Activated T-cell treated with anti-CD3 and anti-CD28 coated beads for 48 hours (primary cell): ENCODE results near the gene ASB18.
"Not testable (repeated sequence)": the region's sequence is repeated elsewhere in the genome, so short reads cannot be mapped to it uniquely, and the experiment has no call there.

Experiments used
- DNase-seq: peaks from one replicate; pipeline ENCODE4 v3.0.0-alpha.2; 2020; ENCODE audit warnings: low read depth

The ASB18 gene

DNA sequence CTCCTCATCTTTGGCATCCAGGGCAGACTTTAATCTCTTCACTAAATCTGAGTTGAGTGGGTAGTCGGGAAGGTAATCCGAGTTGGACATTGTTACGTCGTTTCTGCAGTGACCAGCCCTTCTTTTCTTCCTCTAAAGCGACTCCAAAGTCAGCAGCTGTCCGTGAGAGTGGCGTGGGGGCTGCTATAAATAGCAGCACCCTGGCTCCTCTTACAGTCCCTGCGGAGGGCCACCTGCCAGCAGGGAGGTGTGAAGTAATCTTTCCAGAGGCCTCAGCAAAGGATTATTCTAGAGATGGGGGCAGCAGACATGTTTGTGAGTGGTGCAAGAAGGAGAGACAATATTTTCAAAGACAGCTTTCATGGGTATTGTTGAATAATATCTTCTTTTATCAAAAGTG lies at the start of gene ASB18:
Gene ASB18, minus strand, starts transcription at position 151 of the 400 bp plus-strand sequence. Its CDS starts 61 bp downstream, at position 90.
- no peak for DNase-seq

- DNase-seq = no peak
Observed at GRCh38 chr2:236311286-236311685, 47.1 kb upstream of the ASB18 start.

DNA sequence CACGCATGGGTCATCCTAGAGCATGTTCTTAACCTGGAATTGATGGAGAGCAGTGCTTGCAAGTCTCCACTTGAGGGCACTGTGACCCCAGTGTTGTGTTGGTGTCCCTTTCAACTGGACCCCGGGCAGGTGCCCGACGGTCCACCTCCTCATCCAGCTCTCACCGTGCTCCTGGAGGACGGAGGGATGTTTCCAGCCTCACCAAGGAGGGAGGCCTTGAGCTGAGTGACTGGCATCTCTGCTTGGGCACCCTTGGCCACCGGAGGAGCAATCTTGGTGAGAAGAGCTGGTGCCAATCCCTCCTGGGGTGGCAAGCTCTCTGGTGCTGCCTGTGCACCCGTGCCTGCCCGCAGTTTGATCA lies 45.4 kb upstream of the ASB18 start:
- DNase-seq = no peak

DNA sequence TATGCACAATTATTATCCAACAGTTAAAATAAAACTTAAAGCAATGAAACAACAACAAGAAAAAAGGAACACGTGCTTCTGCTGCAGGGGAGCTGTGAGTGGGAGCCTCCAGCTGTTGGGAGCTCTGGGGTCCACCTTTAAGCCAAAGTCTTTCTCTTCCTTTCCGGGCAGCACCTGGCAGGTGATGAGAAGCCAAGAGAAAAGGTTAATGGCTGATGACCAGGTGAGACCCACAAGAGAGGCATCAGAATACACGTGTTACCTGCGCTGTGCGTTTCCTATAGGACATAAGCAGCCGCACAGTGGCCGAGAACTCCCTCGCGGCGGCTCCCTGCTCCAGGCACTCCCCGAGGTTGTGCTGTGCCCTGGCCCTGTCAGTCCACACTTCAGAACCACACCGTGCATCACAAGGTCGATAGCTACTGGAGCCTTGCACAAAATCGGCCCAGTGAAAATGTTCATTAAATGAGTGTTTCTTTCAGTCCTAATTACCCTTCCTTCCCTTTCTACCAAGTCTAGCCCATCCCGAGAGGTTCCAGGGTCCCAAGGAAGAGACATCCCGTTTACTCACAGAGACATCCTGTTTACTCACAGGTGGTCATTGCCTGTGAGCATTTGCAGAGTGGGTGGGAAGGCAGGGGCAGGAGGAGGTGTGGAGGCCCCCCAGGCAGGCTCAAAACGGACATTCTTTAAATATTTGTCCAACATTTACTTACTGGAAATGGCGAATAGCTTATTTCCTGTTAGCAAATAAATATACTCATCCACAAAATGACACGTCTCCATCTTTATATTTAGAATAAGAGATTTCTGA lies 44.9 kb upstream of the ASB18 start:
- DNase-seq = no peak

DNA sequence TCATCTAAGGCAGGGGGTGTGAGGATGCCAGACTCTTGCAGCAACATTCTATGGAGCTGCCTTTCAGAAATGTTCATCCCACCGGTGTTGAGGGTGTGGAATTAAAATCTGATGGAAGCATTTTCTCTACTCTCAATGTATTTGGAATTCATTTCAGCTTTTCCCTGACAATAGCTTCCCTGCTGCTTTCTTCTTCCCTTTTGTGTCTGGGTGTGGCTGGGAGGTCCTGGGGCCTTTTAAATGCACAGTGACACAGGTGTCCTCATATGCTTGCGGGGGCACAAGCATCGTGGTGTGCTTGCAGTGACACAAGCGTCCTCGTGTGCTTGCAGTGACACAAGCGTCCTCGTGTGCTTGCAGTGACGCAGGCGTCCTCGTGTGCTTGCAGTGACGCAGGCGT lies 43.4 kb upstream of the ASB18 start:
- no peak for DNase-seq

- no peak for DNase-seq
Observed at GRCh38 chr2:236306825-236307540, 42.8 kb upstream of the ASB18 start.

DNA sequence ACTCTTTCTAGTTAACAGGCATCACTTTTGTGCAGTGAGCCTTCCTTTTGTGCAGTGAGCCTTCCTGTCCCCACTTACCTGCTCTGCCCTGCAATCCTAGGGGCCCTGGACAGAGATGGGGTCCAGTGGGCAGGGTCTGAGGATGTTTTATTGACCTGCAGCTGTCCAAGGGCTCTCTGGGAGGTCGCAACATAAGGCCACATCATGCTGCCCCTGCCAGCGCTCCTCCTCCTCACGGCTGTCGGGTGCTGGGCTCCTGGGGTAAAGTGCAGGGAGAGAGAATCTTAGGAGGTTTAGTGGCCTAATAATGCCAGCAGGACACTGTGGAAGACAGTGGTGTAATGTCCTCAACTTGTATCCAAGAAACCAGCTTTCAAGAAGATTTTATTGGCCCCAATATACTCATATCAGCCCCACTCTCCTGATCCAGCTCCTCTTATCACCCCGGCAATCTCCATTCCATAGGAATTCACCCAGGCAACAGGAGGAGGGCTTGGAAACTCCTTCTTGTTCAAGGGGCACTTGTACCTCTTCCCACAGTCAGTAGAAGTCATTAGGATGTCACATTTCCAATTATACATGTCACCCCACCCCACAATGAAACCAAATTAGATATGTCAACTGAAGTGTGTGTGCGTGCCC lies 41.9 kb upstream of the ASB18 start:
- no peak for DNase-seq

GRCh38 chr2:236305531-236305930 lies 41.3 kb upstream of the ASB18 start:
- no peak for DNase-seq

DNA sequence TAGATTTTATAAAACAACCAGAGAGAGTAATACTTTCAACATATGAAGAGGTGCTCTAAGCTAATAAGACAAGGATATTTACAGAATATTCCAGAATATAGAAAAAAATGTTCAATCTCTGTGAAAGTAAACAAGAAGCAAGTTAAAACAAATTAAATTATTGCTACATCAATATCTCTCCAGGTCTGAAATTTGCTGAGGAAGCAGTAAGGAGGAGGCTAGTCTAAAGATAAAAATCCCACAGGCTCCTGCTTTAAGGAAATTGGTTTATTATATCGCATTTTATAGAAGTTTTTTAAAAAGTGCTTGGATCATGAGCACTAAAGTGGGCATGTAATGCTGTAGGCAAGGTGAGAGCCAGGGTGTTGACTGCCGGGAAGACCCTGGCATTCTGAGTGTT lies 39.7 kb upstream of the ASB18 start:
- DNase-seq = no peak

- DNase-seq = no peak
Observed at GRCh38 chr2:236302555-236302954, 38.3 kb upstream of the ASB18 start.

DNA sequence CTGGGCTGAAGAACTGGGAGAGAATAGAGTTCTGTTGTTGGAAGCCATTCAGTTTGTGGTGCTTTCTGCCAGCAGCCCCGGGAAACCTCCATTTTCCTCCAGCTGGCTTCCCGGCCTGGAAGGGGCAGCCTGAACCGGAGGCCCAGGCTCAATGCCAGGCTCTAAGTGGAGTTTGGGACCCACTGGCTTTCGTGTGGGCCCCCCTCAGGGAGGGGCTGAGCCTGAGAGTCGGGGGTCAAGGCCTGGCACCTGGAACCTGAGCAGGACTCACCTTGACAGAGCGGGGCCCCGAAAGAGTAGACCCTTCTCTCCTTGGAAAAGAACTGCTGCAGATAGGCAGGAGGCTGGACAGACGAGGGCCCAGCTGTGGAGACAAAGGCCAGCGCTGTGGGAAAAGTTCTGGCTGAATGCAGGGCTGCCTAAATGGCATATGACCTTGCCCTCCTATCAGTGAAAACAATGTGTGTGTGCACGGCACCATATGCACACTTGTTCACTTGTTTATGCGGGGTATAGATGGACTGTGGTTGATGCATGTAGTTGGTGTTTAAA lies 34.8 kb upstream of the ASB18 start:
- no peak for DNase-seq

- DNase-seq = no peak
Observed at GRCh38 chr2:236295481-236295880, 31.3 kb upstream of the ASB18 start.

DNA sequence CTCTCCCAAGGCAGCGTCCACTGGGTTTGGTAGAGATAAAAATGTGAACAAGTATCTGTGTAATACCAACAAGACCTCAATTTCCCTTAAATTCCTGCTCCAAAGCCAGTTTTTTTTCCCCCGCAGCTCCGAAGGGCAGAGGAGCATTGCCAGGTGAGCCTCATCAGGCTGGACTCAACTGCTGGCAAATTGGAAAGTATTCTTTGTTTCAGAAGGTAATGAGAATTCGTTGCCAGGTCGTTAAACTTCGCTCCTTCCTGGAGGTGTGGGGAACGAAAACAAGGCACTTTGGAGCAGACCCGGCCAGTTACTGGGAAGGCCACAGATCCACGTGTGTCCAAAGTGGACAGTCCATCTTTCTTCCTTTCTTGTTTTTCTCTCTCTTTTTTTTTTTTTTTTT lies 30.4 kb upstream of the ASB18 start:
- no peak for DNase-seq

DNA sequence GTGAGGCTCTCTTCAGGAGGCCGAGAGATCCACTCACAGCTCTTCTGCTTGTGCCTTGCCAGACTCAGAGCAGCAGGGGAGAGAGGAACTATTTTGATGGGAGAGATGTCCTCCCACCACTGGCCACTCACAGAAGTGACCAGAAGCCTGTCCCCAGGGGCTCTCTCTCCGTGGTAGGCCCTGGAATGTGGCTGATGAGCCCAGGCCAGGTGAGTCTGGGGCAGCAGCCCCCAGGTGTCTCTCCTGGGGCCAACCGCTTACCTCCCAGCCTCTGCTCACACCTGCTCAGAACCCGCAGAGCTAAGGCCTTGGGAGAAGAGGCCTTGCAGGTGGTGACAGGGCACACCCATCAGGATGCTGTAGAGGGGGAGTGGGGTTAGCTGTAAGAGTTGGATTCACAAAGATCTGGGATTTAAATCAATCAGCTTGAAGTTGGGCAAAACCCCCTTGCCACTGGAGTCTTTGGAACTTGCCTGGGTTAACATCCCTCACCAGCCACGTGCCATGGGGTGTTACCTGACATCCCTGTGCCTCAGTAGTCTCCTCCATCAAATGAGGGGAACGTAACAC lies 29.1 kb upstream of the ASB18 start:
- no peak for DNase-seq

DNA sequence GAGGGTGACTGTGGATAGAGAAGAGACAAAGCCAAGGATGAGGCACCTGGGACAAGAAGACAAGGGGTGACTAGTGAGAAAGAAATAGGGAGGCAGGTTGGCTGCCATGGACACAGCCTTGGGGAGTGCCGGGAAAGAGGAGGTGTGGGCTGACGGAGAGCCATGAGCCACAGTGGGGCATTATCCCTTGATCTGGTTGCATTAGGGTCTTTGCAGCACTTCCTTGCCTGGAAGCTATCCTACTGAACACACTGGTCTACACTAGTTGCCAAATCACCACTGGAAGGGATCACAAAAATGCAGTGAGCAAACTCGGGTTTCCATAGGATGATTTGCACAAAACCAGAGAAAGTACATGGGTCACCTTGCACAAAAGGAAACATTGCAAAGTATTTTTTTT lies 27.7 kb upstream of the ASB18 start:
- no peak for DNase-seq

GRCh38 chr2:236291476-236291875 lies 27.3 kb upstream of the ASB18 start:
- no peak for DNase-seq

GRCh38 chr2:236290742-236291425 lies 26.7 kb upstream of the ASB18 start:
- DNase-seq = no peak

DNA sequence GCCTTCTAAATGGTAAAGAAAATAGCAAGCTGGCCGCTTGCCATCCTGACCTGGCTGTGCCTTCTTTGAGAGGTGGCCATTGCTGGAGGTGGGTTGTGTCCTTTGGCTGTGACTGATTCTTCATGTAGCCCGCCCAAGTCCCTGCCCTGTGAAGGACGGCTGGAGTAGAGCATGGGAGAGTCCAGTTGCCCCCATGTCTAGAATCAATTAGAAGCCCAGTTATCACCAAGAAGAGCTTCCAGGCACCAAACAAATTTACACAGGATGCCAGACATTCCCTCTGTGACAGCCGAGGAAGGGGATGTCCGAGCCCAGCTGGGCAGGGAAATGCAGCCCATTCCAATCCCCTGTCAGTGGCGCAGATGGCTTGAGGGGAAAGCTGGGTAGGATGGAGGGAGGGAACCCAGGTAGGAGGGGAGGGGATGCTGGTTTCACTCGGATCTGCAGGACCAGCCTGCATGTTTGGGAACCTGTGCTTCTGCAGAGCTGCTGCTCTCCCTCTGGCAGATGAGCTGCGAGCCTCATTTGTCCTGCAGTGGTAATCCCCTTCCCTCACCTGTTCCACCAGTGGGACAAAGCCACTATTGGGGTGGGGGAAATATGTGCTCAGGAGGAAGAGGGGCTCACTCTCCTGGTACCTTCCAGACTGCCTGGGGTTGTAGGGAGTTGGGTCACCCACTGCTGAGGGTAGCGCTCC lies 25.7 kb upstream of the ASB18 start:
- DNase-seq = no peak

DNA sequence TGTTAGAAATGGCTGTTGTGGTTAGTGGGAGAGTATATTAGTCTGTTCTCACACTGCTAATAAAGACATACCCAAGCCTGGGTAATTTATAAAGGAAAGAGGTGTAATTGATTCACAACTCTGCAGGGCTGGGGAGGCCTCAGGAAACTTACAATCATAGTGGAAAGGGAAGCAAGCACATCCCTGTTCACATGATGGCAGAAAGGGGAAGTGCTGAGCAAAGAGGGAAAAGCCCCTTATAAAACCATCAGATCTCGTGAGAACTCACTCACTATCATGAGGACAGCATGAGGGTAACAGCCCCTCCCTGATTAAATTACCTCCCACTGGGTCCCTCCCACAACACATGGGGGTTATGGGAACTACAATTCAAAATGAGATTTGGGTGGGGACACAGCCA lies 24.2 kb upstream of the ASB18 start:
- DNase-seq = not testable (repeated sequence)

GRCh38 chr2:236287656-236288055 lies 23.4 kb upstream of the ASB18 start:
- no peak for DNase-seq

GRCh38 chr2:236286873-236287545 lies 22.8 kb upstream of the ASB18 start:
- DNase-seq = no peak
